OCI-LY7 (cell line): ENCODE measurements around the gene ADPRS.

Source experiments
- CTCF ChIP-seq: fragments of 200-600 bp; sonication (generic); conservative IDR thresholded peaks from 2 replicates; pipeline ENCODE4 v1.5.1; 2014; ENCODE audit warnings: mild to moderate bottlenecking, antibody characterized with exemption, low read length, moderate library complexity, mixed read lengths
- EZH2phosphoT487 ChIP-seq: fragments of 200-600 bp; sonication (generic); IDR thresholded peaks from 2 replicates; pipeline ENCODE4 v1.6.1; 2018; ENCODE audit warnings: low read depth, borderline replicate concordance, mild to moderate bottlenecking, mixed run types, antibody characterized with exemption, low read length, moderate library complexity, mixed read lengths

GRCh38 chr1:36093929-36094328 is 5.2 kb downstream of the ADPRS start:
- TF ChIP-seq CTCF (no peak), EZH2phosphoT487 (no peak)
